ENCODE measurements around the gene PABPN1L. TPM values are rescaled to one million over a fixed set of nuclear protein-coding genes. Genes with fewer than 3 reads are reported as not detected.

The PABPN1L gene
- total and polyA plus RNA-seq, 3 donors from 2014 or later, result 0.34 to 0.93 TPM; not detected in 1

DNA sequence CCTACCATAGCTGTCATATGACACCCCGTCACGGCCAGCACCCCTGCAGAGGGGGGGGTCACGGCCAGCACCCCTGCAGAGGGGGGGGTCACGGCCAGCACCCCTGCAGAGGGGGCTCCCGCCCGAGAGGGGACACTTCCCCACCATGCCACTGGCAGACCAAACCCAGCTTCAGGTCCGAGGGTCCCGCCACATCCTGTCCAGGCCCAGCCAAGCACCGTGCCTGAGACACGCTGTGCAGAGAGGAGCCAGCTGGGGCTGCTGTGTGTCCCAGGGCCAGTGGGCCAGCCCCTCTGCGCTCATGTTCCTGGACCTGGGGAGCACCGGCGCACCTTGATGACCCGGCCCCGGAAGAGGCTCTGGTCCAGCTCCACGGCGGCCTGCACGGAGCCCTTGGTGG is 1.9 kb downstream of the PABPN1L start:
- Histone ChIP-seq H3K36me3 (ENCODE audit: low read depth, missing control alignments) (no peaks in the 10 kb centered on the region), H3K4me1 (no peaks in the 10 kb centered on the region), H3K9me3 (no peaks in the 10 kb centered on the region), H3K27ac (no peak overlapping the region), H3K4me3 (no peak overlapping the region), H3K27me3 (no peaks in the 10 kb centered on the region)
- no peak for TF ChIP-seq POLR2A (IDR thresholded peaks at IDR 0.05)
- TF ChIP-seq, protein P1, sequence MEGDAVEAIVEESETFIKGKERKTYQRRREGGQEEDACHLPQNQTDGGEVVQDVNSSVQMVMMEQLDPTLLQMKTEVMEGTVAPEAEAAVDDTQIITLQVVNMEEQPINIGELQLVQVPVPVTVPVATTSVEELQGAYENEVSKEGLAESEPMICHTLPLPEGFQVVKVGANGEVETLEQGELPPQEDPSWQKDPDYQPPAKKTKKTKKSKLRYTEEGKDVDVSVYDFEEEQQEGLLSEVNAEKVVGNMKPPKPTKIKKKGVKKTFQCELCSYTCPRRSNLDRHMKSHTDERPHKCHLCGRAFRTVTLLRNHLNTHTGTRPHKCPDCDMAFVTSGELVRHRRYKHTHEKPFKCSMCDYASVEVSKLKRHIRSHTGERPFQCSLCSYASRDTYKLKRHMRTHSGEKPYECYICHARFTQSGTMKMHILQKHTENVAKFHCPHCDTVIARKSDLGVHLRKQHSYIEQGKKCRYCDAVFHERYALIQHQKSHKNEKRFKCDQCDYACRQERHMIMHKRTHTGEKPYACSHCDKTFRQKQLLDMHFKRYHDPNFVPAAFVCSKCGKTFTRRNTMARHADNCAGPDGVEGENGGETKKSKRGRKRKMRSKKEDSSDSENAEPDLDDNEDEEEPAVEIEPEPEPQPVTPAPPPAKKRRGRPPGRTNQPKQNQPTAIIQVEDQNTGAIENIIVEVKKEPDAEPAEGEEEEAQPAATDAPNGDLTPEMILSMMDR (IDR thresholded peaks at IDR 0.05), result no peak
- intact Hi-C loops (cut with DNase I; ENCODE audit: low total_unique reads), result no loop called here
- no peak for DNase-seq
- 88% methylated on average over 18 of the region's 18 CpGs; no CpG with 5 or more reads in 1 of the 2 donors for WGBS, 2 donors

DNA sequence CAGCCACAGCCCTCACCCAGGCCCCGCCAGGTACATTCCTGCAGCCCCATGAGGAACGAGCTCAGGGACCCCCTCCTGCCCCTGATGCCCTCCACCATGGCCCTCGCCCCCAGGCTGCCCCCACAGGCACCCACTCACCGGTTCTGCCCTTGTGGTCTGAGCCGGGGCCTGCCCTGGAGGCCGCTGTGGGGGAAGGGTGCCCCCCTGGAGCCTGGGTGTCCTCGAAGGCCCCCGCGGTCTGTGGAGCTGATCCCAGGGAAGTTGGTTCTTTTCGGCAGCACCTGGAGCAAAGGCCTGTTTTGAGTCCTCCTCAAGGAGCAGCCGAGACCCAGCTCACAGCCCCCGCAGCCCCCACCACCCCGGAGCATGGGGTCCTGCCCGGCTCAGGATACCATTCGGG is 2.4 kb downstream of the PABPN1L start:
- Histone ChIP-seq H3K4me3 (no peak overlapping the region), H3K27me3 (no peaks in the 10 kb centered on the region), H3K36me3 (ENCODE audit: low read depth, missing control alignments) (no peaks in the 10 kb centered on the region), H3K9me3 (no peaks in the 10 kb centered on the region), H3K4me1 (no peaks in the 10 kb centered on the region), H3K27ac (no peak overlapping the region)
- WGBS, 2 donors, result 89% methylated on average over 15 of the region's 15 CpGs; no CpG with 5 or more reads in 1 of the 2 donors
- intact Hi-C loops (cut with DNase I; ENCODE audit: low total_unique reads), result no loop called here
- TF ChIP-seq, protein P1 (IDR thresholded peaks at IDR 0.05), result no peak
- TF ChIP-seq POLR2A (IDR thresholded peaks at IDR 0.05), result no peak
- DNase-seq, result no peak

DNA sequence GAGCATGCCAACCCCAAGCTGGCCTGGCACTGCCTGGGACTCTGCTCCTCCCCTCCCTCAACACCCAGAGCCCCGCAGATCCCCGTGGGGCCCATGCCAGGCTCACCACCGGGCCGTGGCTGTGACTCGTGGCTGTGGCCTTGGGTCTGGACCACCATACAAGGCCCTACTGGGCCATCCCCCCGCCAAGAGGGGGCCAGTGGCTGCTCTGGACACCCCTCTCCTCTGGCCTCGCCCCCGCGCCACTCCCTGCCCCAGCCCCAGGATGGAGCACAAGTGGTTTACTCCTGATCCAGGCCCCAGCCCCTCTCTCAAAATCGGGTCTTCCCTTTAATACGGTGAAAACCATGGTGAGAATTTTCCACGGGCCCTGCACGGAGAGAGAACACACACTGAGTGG is 3.0 kb downstream of the PABPN1L start:
- intact Hi-C loops (cut with DNase I; ENCODE audit: low total_unique reads), result no loop called here
- H3K9me3 ChIP-seq, result no peaks in the 10 kb centered on the region
- no peak overlapping the region for H3K4me3 ChIP-seq
- no peak overlapping the region for H3K27ac ChIP-seq
- no peak for DNase-seq
- TF ChIP-seq, protein P1 (IDR thresholded peaks at IDR 0.05), result no peak
- TF ChIP-seq POLR2A (IDR thresholded peaks at IDR 0.05), result no peak
- no peaks in the 10 kb centered on the region for H3K36me3 ChIP-seq (ENCODE audit: low read depth, missing control alignments)
- 88 to 95% methylated on average over 9 to 13 of the region's 13 CpGs for WGBS, 2 donors
- H3K4me1 ChIP-seq, result no peaks in the 10 kb centered on the region
- no peaks in the 10 kb centered on the region for H3K27me3 ChIP-seq

DNA sequence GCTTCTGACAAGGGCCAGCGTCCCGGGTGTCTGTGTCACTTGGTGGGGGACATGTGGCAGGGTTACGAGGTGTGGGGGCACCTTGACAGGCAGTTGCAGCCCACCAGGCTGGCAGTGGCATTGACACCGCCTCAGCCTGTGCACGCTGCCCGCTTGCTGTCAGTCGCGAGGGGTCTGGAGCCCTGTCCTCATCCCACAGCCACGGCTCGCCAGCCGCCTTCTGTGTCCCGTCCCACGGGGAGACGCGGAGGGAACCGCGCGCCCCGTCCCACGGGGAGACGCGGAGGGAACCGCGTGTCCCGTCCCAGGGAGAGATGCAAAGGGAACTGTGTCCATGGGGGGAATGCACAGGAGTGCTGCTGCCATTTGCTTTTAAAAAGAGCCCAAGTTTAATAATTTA is 3.5 kb downstream of the PABPN1L start:
- no peak overlapping the region for H3K4me3 ChIP-seq
- H3K36me3 ChIP-seq (ENCODE audit: low read depth, missing control alignments), result no peaks in the 10 kb centered on the region
- no peak for DNase-seq
- 90 to 96% methylated on average over 17 to 25 of the region's 25 CpGs for WGBS, 2 donors
- intact Hi-C loops (cut with DNase I; ENCODE audit: low total_unique reads), result no loop called here
- H3K9me3 ChIP-seq, result no peaks in the 10 kb centered on the region
- H3K4me1 ChIP-seq, result peaks cover 4% of the 10 kb centered on the region
- H3K27ac ChIP-seq, result no peak overlapping the region
- no peak for TF ChIP-seq POLR2A (IDR thresholded peaks at IDR 0.05)
- TF ChIP-seq, protein P1 (IDR thresholded peaks at IDR 0.05), result no peak
- H3K27me3 ChIP-seq, result no peaks in the 10 kb centered on the region

DNA sequence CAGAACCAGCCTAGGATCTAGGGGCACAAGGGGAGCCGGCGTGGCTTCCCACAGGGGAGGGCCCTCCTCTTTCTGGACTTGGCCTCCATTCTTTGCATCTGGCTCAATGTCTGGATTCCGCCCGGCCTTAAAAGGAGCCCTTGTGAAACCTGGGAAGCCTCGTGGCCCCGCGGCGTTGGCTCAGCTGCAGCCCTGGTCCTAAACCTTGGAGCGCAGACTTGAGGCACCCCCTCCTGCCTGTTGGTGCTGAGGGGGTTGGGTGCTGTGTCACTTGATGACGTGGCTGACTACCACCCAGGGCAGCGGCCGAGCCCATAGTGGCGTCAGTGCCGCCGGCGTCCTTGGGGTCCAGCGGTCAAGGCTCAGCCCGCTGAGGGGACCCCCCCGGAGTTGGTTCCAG is 5.1 kb downstream of the PABPN1L start:
- Histone ChIP-seq H3K27me3 (no peaks in the 10 kb centered on the region), H3K36me3 (ENCODE audit: low read depth, missing control alignments) (no peaks in the 10 kb centered on the region), H3K4me1 (peaks cover 6% of the 10 kb centered on the region), H3K4me3 (no peak overlapping the region), H3K27ac (no peak overlapping the region), H3K9me3 (no peaks in the 10 kb centered on the region)
- no peak for DNase-seq
- intact Hi-C loops (cut with DNase I; ENCODE audit: low total_unique reads), result no loop called here
- 95 to 100% methylated on average over 6 to 19 of the region's 19 CpGs for WGBS, 2 donors
- TF ChIP-seq, protein P1 (IDR thresholded peaks at IDR 0.05), result no peak
- TF ChIP-seq POLR2A (IDR thresholded peaks at IDR 0.05), result no peak

All from testis (tissue), 3 donors.